ENCODE measurements around the gene FOXF2. TPM values are rescaled to one million over a fixed set of nuclear protein-coding genes. Genes with fewer than 3 reads are reported as not detected.
A peak's percentile ranks its signal among the peaks of the same experiment; 100 is the strongest.

FOXF2 gene
- total RNA-seq, 2 experiments from 2014 or later: not detected

DNA sequence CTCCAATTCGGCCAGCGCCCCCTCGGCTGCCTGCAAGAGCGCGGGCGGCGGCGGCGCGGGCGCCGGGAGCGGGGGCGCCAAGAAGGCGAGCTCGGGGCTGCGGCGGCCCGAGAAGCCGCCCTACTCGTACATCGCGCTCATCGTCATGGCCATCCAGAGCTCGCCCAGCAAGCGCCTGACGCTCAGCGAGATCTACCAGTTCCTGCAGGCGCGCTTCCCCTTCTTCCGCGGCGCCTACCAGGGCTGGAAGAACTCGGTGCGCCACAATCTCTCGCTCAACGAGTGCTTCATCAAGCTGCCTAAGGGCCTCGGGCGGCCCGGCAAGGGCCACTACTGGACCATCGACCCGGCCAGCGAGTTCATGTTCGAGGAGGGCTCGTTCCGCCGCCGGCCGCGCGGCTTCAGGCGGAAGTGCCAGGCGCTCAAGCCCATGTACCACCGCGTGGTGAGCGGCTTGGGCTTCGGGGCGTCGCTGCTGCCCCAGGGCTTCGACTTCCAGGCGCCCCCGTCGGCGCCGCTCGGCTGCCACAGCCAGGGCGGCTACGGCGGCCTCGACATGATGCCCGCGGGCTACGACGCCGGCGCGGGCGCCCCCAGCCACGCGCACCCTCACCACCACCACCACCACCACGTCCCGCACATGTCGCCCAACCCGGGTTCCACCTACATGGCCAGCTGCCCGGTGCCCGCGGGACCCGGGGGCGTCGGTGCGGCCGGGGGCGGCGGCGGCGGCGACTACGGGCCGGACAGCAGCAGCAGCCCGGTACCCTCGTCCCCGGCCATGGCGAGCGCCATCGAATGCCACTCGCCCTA lies 963 bp downstream of the FOXF2 start:
- H3K36me3 Mint-ChIP-seq (ENCODE audit: low read depth): no peaks in the 10 kb centered on the region
- peaks cover 65 to 85% of the 10 kb centered on the region in 2 experiments for H3K27me3 ChIP-seq (ENCODE audit: control insufficient read depth in 1 of 2, insufficient read depth in 2 of 2, low read length in 2 of 2)
- intact Hi-C loops (cut with DNase I, micrococcal nuclease): loop anchor here in 1 of 2 experiments (10.0 kb wide), 1 partner anchor 666 kb away; no protein-coding TSS in a partner anchor
- TF ChIP-seq, protein P1, sequence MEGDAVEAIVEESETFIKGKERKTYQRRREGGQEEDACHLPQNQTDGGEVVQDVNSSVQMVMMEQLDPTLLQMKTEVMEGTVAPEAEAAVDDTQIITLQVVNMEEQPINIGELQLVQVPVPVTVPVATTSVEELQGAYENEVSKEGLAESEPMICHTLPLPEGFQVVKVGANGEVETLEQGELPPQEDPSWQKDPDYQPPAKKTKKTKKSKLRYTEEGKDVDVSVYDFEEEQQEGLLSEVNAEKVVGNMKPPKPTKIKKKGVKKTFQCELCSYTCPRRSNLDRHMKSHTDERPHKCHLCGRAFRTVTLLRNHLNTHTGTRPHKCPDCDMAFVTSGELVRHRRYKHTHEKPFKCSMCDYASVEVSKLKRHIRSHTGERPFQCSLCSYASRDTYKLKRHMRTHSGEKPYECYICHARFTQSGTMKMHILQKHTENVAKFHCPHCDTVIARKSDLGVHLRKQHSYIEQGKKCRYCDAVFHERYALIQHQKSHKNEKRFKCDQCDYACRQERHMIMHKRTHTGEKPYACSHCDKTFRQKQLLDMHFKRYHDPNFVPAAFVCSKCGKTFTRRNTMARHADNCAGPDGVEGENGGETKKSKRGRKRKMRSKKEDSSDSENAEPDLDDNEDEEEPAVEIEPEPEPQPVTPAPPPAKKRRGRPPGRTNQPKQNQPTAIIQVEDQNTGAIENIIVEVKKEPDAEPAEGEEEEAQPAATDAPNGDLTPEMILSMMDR (IDR thresholded peaks at IDR 0.05): no peak
- H3K9me3 Mint-ChIP-seq: no peaks in the 10 kb centered on the region
- H3K4me3 ChIP-seq (ENCODE audit: low read length): no peak overlapping the region
- H3K9me3 ChIP-seq (ENCODE audit: control insufficient read depth in 1 of 2, insufficient read depth in 1 of 2, low read length in 2 of 2): peaks cover 0 to 9% of the 10 kb centered on the region in 2 experiments
- POLR2A ChIA-PET: no interaction called here
- CTCF ChIA-PET: no interaction called here
- no peak for ATAC-seq (ENCODE audit: poor library complexity)
- peaks cover 41% of the 10 kb centered on the region for H3K4me1 Mint-ChIP-seq (ENCODE audit: low read depth)
- H3K27me3 Mint-ChIP-seq: peaks cover 83% of the 10 kb centered on the region
- peaks cover 28% of the 10 kb centered on the region for H3K4me1 ChIP-seq (ENCODE audit: insufficient read depth, low read length)
- DNase-seq: peak in 2 of 14 experiments; percentile 28 to 29
- H3K27ac Mint-ChIP-seq: no peak overlapping the region
- H3K4me3 Mint-ChIP-seq: peak overlapping the region; percentile 81
- no peak overlapping the region for H3K27ac ChIP-seq (ENCODE audit: low read depth in 1 of 2, low read length in 2 of 2)
- H3K36me3 ChIP-seq (ENCODE audit: insufficient read depth, low read length): no peaks in the 10 kb centered on the region

GRCh38 chr6:1390946-1391799 lies 1.8 kb downstream of the FOXF2 start:
- Histone ChIP-seq H3K4me3 (ENCODE audit: low read length) (no peak overlapping the region), H3K36me3 (ENCODE audit: insufficient read depth, low read length) (no peaks in the 10 kb centered on the region), H3K27me3 (ENCODE audit: control insufficient read depth in 1 of 2, insufficient read depth in 2 of 2, low read length in 2 of 2) (peaks cover 72 to 85% of the 10 kb centered on the region in 2 experiments), H3K4me1 (ENCODE audit: insufficient read depth, low read length) (peaks cover 28% of the 10 kb centered on the region), H3K27ac (ENCODE audit: low read depth in 1 of 2, low read length in 2 of 2) (no peak overlapping the region), H3K9me3 (ENCODE audit: control insufficient read depth in 1 of 2, insufficient read depth in 1 of 2, low read length in 2 of 2) (peaks cover 0 to 9% of the 10 kb centered on the region in 2 experiments)
- POLR2A ChIA-PET: no interaction called here
- TF ChIP-seq, protein P1 (IDR thresholded peaks at IDR 0.05): no peak
- Mint-ChIP-seq H3K4me3 (peak overlapping the region; percentile 27), H3K9me3 (no peaks in the 10 kb centered on the region), H3K27me3 (peaks cover 83% of the 10 kb centered on the region), H3K36me3 (ENCODE audit: low read depth) (no peaks in the 10 kb centered on the region), H3K27ac (no peak overlapping the region), H3K4me1 (ENCODE audit: low read depth) (peaks cover 33% of the 10 kb centered on the region)
- no peak for DNase-seq
- intact Hi-C loops (cut with DNase I, micrococcal nuclease): loop anchor here in 1 of 2 experiments (10.0 kb wide), 1 partner anchor 666 kb away; no protein-coding TSS in a partner anchor
- ATAC-seq (ENCODE audit: poor library complexity): no peak
- CTCF ChIA-PET: no interaction called here

- no peak for DNase-seq
- ATAC-seq (ENCODE audit: poor library complexity): no peak
- intact Hi-C loops (cut with DNase I, micrococcal nuclease): loop anchor here in 1 of 2 experiments (10.0 kb wide), 1 partner anchor 667 kb away; no protein-coding TSS in a partner anchor
- no peaks in the 10 kb centered on the region for H3K36me3 ChIP-seq (ENCODE audit: insufficient read depth, low read length)
- H3K27me3 ChIP-seq (ENCODE audit: control insufficient read depth in 1 of 2, insufficient read depth in 2 of 2, low read length in 2 of 2): peaks cover 72 to 85% of the 10 kb centered on the region in 2 experiments
- Mint-ChIP-seq H3K4me3 (peak overlapping the region; percentile 14), H3K4me1 (ENCODE audit: low read depth) (peaks cover 35% of the 10 kb centered on the region), H3K36me3 (ENCODE audit: low read depth) (no peaks in the 10 kb centered on the region), H3K9me3 (no peaks in the 10 kb centered on the region), H3K27ac (no peak overlapping the region), H3K27me3 (peaks cover 83% of the 10 kb centered on the region)
- H3K4me1 ChIP-seq (ENCODE audit: insufficient read depth, low read length): peaks cover 30% of the 10 kb centered on the region
- TF ChIP-seq, protein P1 (IDR thresholded peaks at IDR 0.05): no peak
- peaks cover 0 to 9% of the 10 kb centered on the region in 2 experiments for H3K9me3 ChIP-seq (ENCODE audit: control insufficient read depth in 1 of 2, insufficient read depth in 1 of 2, low read length in 2 of 2)
- ChIA-PET POLR2A (no interaction called here), CTCF (no interaction called here)
- H3K4me3 ChIP-seq (ENCODE audit: low read length): no peak overlapping the region
- no peak overlapping the region for H3K27ac ChIP-seq (ENCODE audit: low read depth in 1 of 2, low read length in 2 of 2)
Measured at GRCh38 chr6:1391800-1392309, 2.5 kb downstream of the FOXF2 start.

Measured in CD4-positive, alpha-beta T cell (primary cell).